HG03175 (cell line): ENCODE measurements around the gene BLOC1S1.
"Not testable (repeated sequence)": the region's sequence is repeated elsewhere in the genome, so short reads cannot be mapped to it uniquely, and the experiment has no call there.

ENCODE experiments used
- ATAC-seq: cut with Tn5 transposase; IDR thresholded peaks from one replicate; pipeline ENCODE4 v1.9.1; 2021; ENCODE audit warnings: mild to moderate bottlenecking, moderate library complexity; ENCODE audit not compliant: unreplicated experiment

Gene BLOC1S1

DNA sequence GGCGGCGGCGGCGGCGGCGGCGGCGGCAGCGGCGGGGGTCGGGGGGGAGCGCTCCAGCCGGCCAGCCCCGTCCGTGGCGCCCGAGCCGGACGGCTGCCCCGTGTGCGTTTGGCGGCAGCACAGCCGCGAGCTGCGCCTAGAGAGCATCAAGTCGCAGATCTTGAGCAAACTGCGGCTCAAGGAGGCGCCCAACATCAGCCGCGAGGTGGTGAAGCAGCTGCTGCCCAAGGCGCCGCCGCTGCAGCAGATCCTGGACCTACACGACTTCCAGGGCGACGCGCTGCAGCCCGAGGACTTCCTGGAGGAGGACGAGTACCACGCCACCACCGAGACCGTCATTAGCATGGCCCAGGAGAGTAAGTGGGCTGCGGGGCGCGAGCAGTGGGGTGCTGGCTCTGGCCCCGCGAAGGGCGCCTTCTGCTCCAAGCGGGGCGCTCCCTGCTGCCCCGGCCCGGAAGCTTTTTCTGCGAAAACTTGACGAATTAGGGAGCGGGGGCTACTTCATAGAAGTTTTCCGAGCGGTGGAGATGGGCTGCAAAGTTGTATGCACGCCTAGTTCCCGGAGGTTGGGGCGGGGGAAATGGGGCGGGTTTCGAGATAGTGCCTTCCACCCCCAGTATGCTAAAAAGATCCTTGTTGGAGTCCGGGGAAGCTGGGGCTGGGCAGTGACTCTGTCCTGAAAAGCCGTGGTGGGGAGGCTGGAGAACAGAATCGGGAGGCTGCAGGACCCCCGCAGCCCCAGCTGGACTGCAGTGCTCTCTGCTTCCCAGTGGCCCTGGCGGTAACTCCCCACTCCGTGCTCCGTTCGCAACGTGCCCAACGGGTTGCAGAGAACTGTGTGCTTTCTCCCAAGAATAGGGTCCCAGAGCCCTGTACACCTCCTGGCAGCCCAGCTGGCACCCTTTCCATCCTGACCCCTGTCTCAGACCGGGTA is 27.8 kb downstream of the BLOC1S1 start:
- ATAC-seq, result peak; percentile 50

DNA sequence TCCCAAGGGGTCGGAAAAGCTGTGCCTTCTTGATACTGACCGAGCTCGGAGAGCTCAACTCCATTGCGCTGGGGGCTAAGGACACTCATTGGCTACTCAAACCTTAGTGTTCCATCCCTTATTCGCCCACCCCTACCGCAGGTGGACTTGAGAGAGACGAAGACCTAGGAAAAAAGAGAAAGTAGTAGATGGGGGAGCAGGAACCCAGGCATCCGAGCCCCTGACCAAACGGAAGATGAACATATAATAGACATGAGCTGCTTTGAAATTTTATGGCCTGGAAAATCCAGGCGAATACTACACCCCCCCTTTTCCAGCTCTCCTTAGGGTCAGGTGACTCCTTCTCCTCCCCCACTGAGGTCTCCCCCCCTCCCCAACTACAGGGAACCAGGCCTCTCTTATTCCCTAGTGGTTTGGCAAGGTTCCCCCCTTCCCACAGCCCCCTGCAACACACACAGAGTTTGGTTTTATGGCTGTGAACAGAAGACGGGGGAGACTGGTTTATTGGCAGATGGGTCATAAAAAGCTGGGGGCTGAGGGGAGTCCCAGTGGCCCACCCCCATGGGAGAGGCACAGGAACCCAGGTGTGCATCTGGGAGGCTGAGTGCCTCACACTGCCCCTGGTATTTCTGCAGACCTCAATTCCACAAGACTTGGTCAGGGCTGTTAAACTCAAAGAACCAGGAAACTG is 28.6 kb downstream of the BLOC1S1 start:
- no peak for ATAC-seq

DNA sequence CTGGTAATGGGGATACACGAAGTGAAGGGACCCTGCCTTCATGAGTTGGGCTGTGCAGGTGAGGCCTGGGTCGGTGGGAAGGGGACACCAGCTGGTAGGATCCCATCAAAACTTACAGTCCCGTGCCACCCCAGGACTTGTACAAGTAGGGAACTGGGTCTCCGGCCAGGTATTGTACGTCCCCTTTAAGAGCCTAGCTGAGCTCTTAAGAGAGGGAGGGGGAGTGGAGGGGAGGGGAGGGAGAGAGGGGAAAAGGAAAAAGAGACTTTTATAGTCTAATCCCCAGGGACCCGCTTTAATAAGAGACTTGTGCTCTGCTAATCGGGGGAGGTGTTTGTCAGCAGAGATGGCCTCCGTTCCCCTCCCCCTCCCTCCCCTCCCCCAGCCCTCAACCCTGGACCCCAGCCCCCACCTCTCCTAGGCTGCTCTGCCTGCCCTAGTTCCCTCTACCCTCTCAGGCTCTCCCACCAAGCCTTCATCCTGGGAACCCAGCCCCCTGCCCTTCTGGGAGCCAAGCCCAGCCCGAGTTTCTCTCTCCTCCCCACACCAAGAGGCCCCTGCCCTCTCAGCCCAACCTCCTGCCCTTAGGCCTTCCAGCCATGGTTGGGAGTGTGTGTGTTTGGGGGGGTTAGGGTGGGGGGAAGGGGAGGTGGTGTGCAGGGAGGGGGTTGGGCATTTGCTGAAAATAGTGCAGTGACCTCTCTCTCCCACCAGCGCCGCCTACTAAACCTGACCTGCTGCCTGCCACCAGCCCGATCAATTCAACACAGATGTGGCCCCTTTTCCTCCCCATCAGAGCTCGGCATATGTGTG is 29.7 kb downstream of the BLOC1S1 start:
- no peak for ATAC-seq

DNA sequence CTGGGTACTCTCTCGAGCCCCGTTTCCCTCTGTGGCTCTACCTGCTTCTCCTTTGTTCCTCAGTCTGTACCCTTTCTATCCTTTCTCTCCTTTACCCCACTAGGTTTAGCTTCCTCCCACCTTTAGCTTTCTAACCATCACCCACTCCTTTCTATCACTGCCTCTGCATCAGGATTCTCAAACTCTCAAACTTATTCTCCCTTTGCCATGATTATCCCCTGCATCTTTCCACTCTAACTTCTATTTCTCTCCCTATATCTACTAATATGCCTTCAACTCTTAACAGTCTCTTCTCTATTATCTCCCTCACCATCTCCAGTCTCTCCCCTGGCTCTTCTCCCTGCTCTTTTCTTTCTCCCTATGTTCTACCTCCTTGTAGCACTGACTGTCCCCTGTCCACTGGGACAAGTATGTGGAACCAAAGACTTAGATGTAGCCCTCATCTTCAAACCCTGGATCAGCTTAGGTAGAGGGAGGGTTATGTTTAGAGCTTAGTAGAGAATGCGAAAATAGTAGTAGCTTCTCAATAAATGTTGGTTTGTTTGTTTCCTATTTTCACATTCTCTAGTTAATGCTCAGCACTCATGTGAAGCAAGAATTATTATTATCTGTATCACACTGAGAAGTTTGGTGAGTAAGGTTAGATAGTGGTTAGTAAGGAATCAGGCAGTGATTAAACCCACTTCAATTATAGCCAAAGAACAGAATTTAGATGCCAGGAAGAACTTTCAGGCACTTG is 30.5 kb downstream of the BLOC1S1 start:
- ATAC-seq, result no peak

DNA sequence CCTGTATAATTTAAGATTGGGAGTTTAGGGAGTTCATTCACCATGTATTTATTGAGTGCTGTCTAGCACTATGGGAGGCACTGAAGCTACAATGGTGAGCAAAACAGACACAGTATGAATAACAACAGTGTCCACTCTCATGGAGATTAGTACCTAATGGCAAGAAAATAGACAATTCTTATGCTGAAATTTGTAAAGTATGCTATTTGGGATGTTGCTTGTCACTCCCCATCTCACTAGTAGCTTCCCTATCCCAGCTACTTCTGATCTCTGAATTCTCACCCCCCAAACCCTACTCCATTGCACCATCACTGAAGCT is 31.0 kb downstream of the BLOC1S1 start:
- ATAC-seq, result no peak

DNA sequence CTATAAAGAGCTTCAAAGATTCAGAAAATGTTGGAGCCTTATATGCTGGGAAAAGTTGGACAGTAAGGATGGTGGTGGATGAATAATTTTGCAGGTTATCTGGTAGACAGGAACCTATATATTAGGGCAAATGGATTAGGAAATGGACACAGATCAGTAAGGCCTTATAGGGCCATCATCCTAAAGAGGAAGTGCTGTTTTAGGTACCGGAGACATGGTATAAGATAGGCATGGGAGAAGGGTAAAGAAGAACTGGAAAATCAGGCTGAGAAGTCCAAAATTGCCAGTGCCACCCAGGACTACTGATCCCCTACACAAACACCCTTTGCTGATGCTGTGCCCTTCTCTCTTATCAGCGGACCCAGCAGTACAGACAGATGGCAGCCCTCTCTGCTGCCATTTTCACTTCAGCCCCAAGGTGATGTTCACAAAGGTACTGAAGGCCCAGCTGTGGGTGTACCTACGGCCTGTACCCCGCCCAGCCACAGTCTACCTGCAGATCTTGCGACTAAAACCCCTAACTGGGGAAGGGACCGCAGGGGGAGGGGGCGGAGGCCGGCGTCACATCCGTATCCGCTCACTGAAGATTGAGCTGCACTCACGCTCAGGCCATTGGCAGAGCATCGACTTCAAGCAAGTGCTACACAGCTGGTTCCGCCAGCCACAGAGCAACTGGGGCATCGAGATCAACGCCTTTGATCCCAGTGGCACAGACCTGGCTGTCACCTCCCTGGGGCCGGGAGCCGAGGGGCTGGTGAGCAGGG is 32.6 kb downstream of the BLOC1S1 start:
- no peak for ATAC-seq

DNA sequence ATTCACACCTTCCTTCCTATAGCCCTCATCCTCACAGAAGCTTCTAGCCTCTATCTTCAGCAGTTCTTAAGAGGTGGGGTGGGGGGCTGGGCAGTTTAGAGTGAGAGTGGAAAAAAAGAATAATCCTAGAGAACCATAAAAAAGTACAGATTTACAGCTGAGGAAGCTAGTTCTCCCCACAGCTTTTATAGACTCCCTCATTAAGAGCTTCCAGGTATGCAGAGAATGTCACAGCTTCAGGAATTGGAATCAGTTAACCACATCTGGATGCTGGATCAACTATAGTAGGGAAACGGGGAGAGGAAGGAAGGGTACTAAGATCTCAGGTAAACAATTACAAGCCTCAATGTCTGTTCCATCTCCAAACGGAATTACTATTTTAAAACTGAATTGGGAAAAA is 39.4 kb downstream of the BLOC1S1 start:
- ATAC-seq, result no peak

GRCh38 chr12:55757701-55758100 is 41.9 kb downstream of the BLOC1S1 start:
- ATAC-seq, result no peak

DNA sequence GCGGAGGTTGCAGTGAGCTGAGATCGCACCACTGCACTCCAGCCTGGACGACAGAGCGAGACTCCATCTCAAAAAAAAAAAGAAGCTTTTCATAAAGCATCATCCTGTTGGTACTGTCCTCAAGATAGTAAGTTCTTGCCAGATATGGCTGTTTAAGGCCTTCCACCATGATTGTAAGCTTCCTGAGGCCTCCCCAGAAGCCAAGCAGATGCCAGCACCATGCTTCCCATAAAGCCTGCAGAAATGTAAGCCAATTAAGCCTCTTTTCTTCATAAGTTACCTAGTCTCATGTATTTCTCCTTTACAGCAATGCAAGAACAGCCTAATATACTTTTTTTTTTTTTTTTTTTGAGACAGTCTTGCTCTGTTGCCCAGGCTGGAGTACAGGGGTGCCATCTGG is 42.7 kb downstream of the BLOC1S1 start:
- ATAC-seq, result not testable (repeated sequence)

GRCh38 chr12:55760663-55761062 is 44.8 kb downstream of the BLOC1S1 start:
- ATAC-seq, result no peak

DNA sequence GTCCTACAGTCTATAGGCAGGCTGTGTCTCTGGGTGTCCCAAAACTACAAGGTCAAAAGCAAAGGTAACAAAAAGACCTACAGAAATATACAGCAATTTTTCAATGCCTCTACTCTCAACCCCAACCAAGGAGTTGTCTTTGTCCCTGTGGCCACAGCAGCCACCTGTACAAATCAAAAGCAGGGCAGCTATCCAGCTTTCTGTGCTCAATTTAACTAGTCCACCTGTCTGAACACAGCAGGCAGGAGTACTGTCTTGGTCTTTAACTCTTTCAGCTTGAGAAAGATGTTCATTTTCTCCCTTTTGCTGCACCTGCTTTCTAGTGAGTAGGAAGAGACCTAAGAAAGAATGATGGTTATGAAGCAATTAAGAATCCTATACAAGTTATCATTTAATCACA is 46.8 kb downstream of the BLOC1S1 start:
- no peak for ATAC-seq

GRCh38 chr12:55765736-55766290 is 50.0 kb downstream of the BLOC1S1 start:
- ATAC-seq, result no peak

- ATAC-seq, result no peak
Observed at GRCh38 chr12:55767156-55767555, 51.3 kb downstream of the BLOC1S1 start.
